Medulla oblongata (tissue), 1 donor: ENCODE measurements around the gene HS1BP3.

ENCODE experiments used
- DNase-seq: peaks from one replicate; pipeline ENCODE4 v3.0.0-alpha.2; 2015; ENCODE audit errors: extremely low spot score

The HS1BP3 gene

DNA sequence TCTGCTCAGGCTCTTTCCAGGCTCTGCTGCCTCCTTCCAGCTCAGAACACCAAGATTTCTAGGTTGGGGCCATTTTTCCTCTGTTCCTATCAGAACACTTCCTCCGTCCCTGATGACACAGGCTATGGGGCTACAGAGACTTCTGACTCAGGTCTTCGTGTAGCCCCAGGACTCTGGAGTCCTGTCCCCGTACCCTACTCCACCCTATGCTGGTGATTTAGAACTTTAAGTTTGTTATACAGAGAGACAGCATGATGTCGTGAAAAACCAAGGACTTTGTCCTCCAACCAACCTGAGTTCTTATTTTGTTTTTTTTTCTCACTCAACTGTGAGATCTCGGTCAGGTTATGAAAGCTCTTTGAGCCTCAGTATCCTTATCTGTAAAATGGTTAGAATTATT is 78.7 kb downstream of the HS1BP3 start:
- DNase-seq: no peak

GRCh38 chr2:20571644-20572215 is 79.2 kb downstream of the HS1BP3 start:
- DNase-seq: no peak

GRCh38 chr2:20571231-20571630 is 79.7 kb downstream of the HS1BP3 start:
- no peak for DNase-seq

- DNase-seq: no peak
These were observed 80.6 kb downstream of the HS1BP3 start for GRCh38 chr2:20570249-20570648.

- no peak for DNase-seq
These were observed 81.3 kb downstream of the HS1BP3 start for GRCh38 chr2:20569464-20570223.

- no peak for DNase-seq
These were observed 82.1 kb downstream of the HS1BP3 start for GRCh38 chr2:20568501-20569463.

DNA sequence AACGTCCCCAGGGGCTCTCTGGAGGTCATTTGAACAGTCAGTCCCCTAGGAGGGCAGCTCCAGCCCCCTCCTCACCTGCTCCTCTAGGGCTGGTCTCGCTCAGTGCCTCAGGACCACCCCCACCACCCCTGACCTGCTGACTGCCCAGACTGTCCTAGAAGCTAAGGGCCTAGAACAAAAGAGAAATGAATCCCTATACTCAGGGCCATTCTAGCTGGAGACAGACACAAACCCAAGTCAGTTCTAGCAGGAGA is 83.0 kb downstream of the HS1BP3 start:
- no peak for DNase-seq
